Gastrocnemius medialis (tissue), 4 donors: Measurements from ENCODE around the gene PRKD1. TPM values are rescaled to one million over a fixed set of nuclear protein-coding genes. Genes with fewer than 3 reads are reported as not detected.
A peak's percentile ranks its signal among the peaks of the same experiment; 100 is the strongest.

Experiments
- ATAC-seq, 2 donors: fragments of 150-250 bp; one replicate each; pipeline ENCODE4 v1.9.1; 2016
- DNase-seq, 2 donors: peaks; one replicate each; pipeline ENCODE4 v3.0.0-alpha.2; 2019
- H3K27ac ChIP-seq, 4 donors: fragments of 200-600 bp; sonication (generic); 1 replicate in 1 of 4; 2 replicates in 3 of 4; pipeline ENCODE4 v1.5.1; 2016 to 2018; ENCODE audit warnings: mild to moderate bottlenecking in 2 of 4, moderate library complexity in 1 of 4
- H3K27me3 ChIP-seq, 3 donors: fragments of 200-600 bp; sonication (generic) in 2 of 3; 1 replicate in 1 of 3; 2 replicates in 2 of 3; pipeline versions ENCODE4 v1.5.1 to v1.6.0; 2016 to 2019; ENCODE audit warnings: mild to moderate bottlenecking in 1 of 3, moderate library complexity in 1 of 3
- H3K36me3 ChIP-seq, 2 donors: fragments of 200-600 bp; sonication (generic) in 1 of 2; one replicate each; pipeline ENCODE4 v1.5.1; 2017 to 2018
- H3K4me1 ChIP-seq, 2 donors: fragments of 200-600 bp; sonication (generic) in 1 of 2; one replicate each; pipeline ENCODE4 v1.5.1; 2016 to 2017; ENCODE audit warnings: mild to moderate bottlenecking in 2 of 2
- H3K4me3 ChIP-seq, 4 donors: fragments of 200-600 bp; sonication (generic) in 3 of 4; 1 replicate in 1 of 4; 2 replicates in 3 of 4; pipeline ENCODE4 v1.5.1; 2016 to 2019; ENCODE audit warnings: mild to moderate bottlenecking in 2 of 4
- H3K9me3 ChIP-seq, 3 donors: fragments of 200-600 bp; sonication (generic) in 2 of 3; 1 replicate in 1 of 3; 2 replicates in 2 of 3; pipeline ENCODE4 v1.5.1; 2016 to 2019
- POLR2A ChIP-seq, 2 donors: fragments of 450-650 bp; IDR thresholded peaks; one replicate each; pipeline ENCODE4 v1.6.1; 2017; ENCODE audit warnings: antibody characterized with exemption in 2 of 2, mild to moderate bottlenecking in 2 of 2, moderate library complexity in 2 of 2
- in situ Hi-C, 4 donors: fragments of 200-750 bp; cut with MboI; loops; one replicate each; pipeline versions ENCODE4 v1.15.0 to v1.8.0; 2017; ENCODE audit warnings: low sequenced_read_pairs in 4 of 4
- intact Hi-C: fragments of 100-400 bp; cut with DNase I; formaldehyde crosslinking; loops from one replicate; pipeline ENCODE4 v1.15.1; 2023; ENCODE audit warnings: low total_unique reads
- total RNA-seq, 4 donors: library from RNA; depleted of rRNA; stranded (reverse); fragments of >200 nt; gene quantifications; one replicate each; pipeline versions ENCODE4 v1.1.0 to v1.2.3, GENCODE V29; 2016
- TF ChIP-seq, protein P1 (sequence below), 5 experiments: fragments of 450-650 bp in 3 of 5; fragments of 200-600 bp in 2 of 5; sonication (generic) in 2 of 5; IDR thresholded peaks in 4 of 5; conservative IDR thresholded peaks in 1 of 5; 1 replicate in 4 of 5; 2 replicates in 1 of 5; pipeline ENCODE4 v1.5.1; 2016 to 2019; ENCODE audit warnings: antibody characterized with exemption in 5 of 5, mild to moderate bottlenecking in 3 of 5, moderate library complexity in 3 of 5

Gene PRKD1
- total RNA-seq, 4 donors from 2014 or later: 1.5 to 4.1 (median 1.7) TPM

DNA sequence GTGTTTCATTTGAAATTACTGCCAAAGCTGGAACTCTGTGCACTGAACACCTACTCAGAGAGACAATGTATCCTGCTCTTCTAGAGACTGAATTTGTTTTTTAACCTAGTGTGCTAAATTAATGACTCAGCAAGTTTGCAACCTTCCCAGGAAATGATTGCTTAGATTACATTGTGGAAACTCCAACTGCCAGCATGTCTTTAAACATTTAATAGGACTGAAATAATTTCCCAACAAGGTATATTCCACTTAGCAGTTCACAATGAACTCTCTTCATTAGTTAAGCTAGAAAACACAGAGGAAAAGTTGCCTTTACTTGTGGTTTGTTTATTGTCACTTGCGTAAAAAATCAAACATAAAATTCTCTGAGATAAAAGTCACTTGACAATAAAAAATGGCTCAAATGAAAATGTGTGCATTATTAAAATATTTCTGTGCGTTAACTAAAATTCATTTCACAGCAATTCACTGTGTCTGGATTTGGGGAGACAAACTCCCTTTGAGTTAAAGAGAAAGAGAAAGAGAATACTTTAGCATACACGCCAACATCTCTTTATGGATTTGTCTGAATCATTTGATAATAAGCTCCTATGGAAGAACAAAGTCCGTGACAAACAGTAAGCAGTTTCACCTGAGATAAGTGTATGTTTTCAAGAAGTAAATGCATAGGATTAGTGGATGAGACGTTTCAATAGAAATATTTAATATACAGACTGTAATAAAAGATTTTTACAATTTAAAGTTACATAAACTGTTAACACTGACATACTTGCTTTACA lies 284.0 kb downstream of the PRKD1 start:
- in situ Hi-C loops: no loop called here

DNA sequence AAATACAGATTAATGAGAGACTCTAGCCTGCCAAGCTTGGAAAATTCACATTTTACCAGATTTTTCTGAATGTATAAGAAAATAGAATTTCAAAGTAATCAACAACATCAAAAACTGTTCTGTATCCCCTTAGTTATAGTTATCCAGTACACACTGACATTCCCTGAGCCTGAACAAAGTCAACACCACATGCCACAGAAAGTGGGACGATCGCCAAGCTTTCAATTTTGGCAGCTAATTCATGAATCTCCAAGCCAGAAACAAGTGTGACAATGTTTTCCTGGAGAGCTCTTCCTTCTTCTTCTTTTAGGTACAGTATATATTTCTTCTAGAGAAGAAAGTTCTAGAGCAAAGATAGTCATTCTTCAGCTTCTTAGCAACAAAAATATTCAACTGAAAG lies 290.2 kb downstream of the PRKD1 start:
- ATAC-seq (no peak), DNase-seq (peak in 1 of 2 donors; percentile 28)
- in situ Hi-C loops: no loop called here
- TF ChIP-seq, protein P1, sequence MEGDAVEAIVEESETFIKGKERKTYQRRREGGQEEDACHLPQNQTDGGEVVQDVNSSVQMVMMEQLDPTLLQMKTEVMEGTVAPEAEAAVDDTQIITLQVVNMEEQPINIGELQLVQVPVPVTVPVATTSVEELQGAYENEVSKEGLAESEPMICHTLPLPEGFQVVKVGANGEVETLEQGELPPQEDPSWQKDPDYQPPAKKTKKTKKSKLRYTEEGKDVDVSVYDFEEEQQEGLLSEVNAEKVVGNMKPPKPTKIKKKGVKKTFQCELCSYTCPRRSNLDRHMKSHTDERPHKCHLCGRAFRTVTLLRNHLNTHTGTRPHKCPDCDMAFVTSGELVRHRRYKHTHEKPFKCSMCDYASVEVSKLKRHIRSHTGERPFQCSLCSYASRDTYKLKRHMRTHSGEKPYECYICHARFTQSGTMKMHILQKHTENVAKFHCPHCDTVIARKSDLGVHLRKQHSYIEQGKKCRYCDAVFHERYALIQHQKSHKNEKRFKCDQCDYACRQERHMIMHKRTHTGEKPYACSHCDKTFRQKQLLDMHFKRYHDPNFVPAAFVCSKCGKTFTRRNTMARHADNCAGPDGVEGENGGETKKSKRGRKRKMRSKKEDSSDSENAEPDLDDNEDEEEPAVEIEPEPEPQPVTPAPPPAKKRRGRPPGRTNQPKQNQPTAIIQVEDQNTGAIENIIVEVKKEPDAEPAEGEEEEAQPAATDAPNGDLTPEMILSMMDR (IDR thresholded peaks at IDR 0.05 in 4 of 5, conservative IDR thresholded peaks at IDR 0.05 in 1 of 5): no peak
- no peak for TF ChIP-seq POLR2A (IDR thresholded peaks at IDR 0.05)
- no peaks in the 10 kb centered on the region for H3K9me3 ChIP-seq
- H3K4me3 ChIP-seq: no peak overlapping the region
- no peaks in the 10 kb centered on the region for H3K36me3 ChIP-seq
- no peak overlapping the region for H3K27ac ChIP-seq
- H3K27me3 ChIP-seq: no peaks in the 10 kb centered on the region
- peaks cover 0 to 8% of the 10 kb centered on the region in 2 donors for H3K4me1 ChIP-seq
- intact Hi-C loops: no loop called here

More for the DNA sequence above, 284.0 kb downstream of the PRKD1 start:
- DNase-seq: no peak
- Histone ChIP-seq H3K36me3 (no peaks in the 10 kb centered on the region), H3K4me1 (no peaks in the 10 kb centered on the region), H3K9me3 (peaks cover 0 to 4% (median 0%) of the 10 kb centered on the region in 3 donors), H3K27ac (no peak overlapping the region), H3K4me3 (no peak overlapping the region), H3K27me3 (no peaks in the 10 kb centered on the region)
- intact Hi-C loops: no loop called here
- TF ChIP-seq, protein P1 (IDR thresholded peaks at IDR 0.05 in 4 of 5, conservative IDR thresholded peaks at IDR 0.05 in 1 of 5): no peak
- no peak for TF ChIP-seq POLR2A (IDR thresholded peaks at IDR 0.05)
- no peak for ATAC-seq

DNA sequence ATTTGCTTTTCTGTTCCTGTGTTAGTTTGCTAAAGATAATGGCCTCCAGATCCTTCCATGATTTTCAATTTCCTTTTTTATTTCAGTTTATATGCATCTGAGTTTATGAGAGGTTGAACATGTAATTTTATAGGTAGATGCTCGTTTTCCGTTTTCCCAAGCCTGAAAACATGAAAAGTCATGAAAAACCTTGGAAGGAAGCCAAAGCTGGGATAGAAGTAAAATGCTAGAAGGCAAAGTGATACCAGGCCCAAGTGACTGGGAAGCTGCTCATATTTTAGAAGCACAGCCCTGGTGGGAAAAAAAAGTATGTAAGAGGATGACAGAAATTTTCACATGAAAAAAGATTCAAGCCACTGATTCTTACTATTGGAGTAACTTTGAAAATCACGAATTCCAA lies 290.8 kb downstream of the PRKD1 start:
- TF ChIP-seq, protein P1 (IDR thresholded peaks at IDR 0.05 in 4 of 5, conservative IDR thresholded peaks at IDR 0.05 in 1 of 5): no peak
- no peak for TF ChIP-seq POLR2A (IDR thresholded peaks at IDR 0.05)
- H3K27ac ChIP-seq: no peak overlapping the region
- no peak for ATAC-seq
- H3K9me3 ChIP-seq: no peaks in the 10 kb centered on the region
- H3K4me3 ChIP-seq: no peak overlapping the region
- intact Hi-C loops: no loop called here
- no peaks in the 10 kb centered on the region for H3K27me3 ChIP-seq
- H3K4me1 ChIP-seq: peaks cover 0 to 8% of the 10 kb centered on the region in 2 donors
- in situ Hi-C loops: no loop called here
- DNase-seq: no peak
- no peaks in the 10 kb centered on the region for H3K36me3 ChIP-seq

DNA sequence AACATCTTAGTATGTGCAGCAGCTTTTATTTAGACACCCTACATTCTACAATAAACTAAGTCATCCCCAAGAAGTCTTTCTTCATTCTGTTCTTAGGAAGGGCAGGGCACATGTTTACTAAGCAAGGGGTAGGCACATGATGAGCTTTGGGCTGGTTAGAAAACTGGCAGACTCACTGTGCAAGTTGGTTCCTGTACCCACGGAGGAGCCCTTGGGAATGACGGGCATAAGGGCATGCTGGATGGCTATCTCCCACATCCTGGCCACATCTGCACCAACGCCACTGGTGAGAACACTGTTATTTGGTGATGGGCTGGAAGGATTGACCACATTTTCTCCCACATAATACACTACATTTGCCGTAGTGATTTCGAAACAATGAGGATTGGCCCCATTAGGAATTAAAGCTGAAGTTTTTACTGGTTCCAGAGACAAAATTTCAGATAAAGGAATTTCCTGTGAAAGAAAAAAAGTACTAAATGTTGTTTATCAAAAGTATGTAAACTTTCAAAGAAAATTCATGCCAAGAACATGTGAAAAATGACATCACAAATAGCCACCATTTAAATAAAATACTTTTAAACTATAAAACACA lies 297.0 kb downstream of the PRKD1 start:
- Histone ChIP-seq H3K27me3 (no peaks in the 10 kb centered on the region), H3K4me3 (no peak overlapping the region), H3K4me1 (no peaks in the 10 kb centered on the region), H3K9me3 (no peaks in the 10 kb centered on the region), H3K27ac (no peak overlapping the region), H3K36me3 (no peaks in the 10 kb centered on the region)
- ATAC-seq (no peak), DNase-seq (no peak)
- intact Hi-C loops (no loop called here), in situ Hi-C loops (no loop called here)
- TF ChIP-seq POLR2A (IDR thresholded peaks at IDR 0.05): no peak
- TF ChIP-seq, protein P1 (IDR thresholded peaks at IDR 0.05 in 4 of 5, conservative IDR thresholded peaks at IDR 0.05 in 1 of 5): no peak
